Measurements from ENCODE around the gene MIEF2. TPM values are rescaled to one million over a fixed set of nuclear protein-coding genes. Genes with fewer than 3 reads are reported as not detected.

Gene MIEF2
- total and polyA plus RNA-seq, 2 donors (not counting 1 experiment from before 2014, with no cell fraction given), result 13.3 to 18.7 TPM

DNA sequence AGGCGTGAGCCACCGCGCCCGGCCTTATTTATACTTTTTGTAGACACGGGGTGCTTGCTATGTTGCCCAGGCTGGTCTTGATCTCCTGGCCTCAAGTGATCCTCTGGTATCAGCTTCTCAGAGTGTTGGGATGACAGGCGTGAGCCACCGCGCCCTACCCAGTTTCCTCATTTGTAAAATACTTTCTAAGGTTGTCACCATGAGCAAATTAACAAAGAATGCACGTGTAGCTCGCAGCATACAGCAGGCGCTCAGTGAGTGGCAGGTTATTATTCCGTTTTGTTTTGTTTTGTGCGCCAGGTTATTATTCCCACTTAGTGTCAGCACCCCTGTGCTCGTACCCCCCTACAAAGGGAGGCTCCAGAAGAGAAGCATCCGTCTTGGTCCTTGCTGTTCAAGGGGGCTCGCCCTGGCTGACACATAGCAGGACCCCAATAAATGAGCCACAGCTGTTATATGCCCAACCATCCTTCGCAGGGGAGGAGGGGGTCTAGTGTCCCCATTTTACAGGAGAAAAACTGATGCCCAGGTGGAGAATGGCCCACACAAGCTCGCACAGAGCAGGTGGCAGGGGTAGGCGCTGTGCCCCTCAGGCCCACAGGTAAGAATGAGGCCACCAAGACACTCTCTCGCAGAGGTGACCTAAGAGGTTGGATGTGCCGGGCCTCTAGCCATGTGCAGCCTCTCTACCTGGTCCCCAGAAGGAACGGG, 686 bp upstream of the MIEF2 start:
- Histone ChIP-seq H3K9ac (ENCODE audit: low read length) (peak overlapping the region; percentile 75), H3K79me2 (ENCODE audit: control insufficient read depth, insufficient read depth, low read length) (peaks cover 60% of the 10 kb centered on the region), H3K4me2 (replicated peaks; ENCODE audit: low read depth, low read length, poor library complexity, severe bottlenecking) (peak overlapping the region; percentile 83), H3K4me3 (ENCODE audit: control extremely low read depth in 1 of 5, extremely low read depth in 1 of 5, insufficient read depth in 1 of 5, low read depth in 2 of 5, low read length in 4 of 5) (peak overlapping the region in 4 of 5 experiments; percentile 75 to 88 (median 78)), H4K20me1 (ENCODE audit: control insufficient read depth, insufficient read depth, low read length, poor library complexity, severe bottlenecking) (peaks cover 36% of the 10 kb centered on the region), H3K9me3 (ENCODE audit: control extremely low read depth in 1 of 3, control insufficient read depth in 2 of 3, insufficient read depth in 1 of 3, low read length in 2 of 3) (no peaks in the 10 kb centered on the region), H3K4me1 (ENCODE audit: control insufficient read depth in 2 of 2, insufficient read depth in 2 of 2, low read length in 2 of 2) (peaks cover 28 to 43% of the 10 kb centered on the region in 2 donors), H3K27me3 (replicated peaks in 1 of 4; ENCODE audit: control extremely low read depth in 1 of 4, control insufficient read depth in 3 of 4, insufficient read depth in 4 of 4, low read length in 3 of 4) (no peaks in the 10 kb centered on the region), H3K27ac (ENCODE audit: low read length in 2 of 2) (peak overlapping the region; percentile 84 to 89), H3K36me3 (replicated peaks in 1 of 2; ENCODE audit: control extremely low read depth in 1 of 2, control insufficient read depth in 1 of 2, extremely low read depth in 1 of 2, insufficient read depth in 2 of 2, low read length in 1 of 2) (peaks cover 0 to 31% of the 10 kb centered on the region in 2 experiments), H2AFZ (ENCODE audit: insufficient read depth, low read depth, low read length, poor library complexity, severe bottlenecking) (peak overlapping the region; percentile 87)
- ATAC-seq (ENCODE audit: low read depth) (no peak), DNase-seq (no peak)
- TF ChIP-seq, protein P1, sequence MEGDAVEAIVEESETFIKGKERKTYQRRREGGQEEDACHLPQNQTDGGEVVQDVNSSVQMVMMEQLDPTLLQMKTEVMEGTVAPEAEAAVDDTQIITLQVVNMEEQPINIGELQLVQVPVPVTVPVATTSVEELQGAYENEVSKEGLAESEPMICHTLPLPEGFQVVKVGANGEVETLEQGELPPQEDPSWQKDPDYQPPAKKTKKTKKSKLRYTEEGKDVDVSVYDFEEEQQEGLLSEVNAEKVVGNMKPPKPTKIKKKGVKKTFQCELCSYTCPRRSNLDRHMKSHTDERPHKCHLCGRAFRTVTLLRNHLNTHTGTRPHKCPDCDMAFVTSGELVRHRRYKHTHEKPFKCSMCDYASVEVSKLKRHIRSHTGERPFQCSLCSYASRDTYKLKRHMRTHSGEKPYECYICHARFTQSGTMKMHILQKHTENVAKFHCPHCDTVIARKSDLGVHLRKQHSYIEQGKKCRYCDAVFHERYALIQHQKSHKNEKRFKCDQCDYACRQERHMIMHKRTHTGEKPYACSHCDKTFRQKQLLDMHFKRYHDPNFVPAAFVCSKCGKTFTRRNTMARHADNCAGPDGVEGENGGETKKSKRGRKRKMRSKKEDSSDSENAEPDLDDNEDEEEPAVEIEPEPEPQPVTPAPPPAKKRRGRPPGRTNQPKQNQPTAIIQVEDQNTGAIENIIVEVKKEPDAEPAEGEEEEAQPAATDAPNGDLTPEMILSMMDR (IDR thresholded peaks at IDR 0.05), result no peak
- TF ChIP-seq EZH2 (IDR thresholded peaks at IDR 0.05; ENCODE audit: borderline replicate concordance, insufficient read depth, low read depth, low read length, poor library complexity, severe bottlenecking), result no peak
- ChIA-PET POLR2A (interaction anchor here (0.7 to 1.0 kb wide), 3 partner anchors 34 to 55 kb away, joined by 3 to 4 read pairs (median 3); partner anchors contain the start of genes SMCR8 and TOP3A), CTCF (no interaction called here)
- intact Hi-C loops (cut with micrococcal nuclease), result loop anchor here (1.0 to 5.0 kb wide), 4 partner anchors 34 to 977 kb away; partner anchors contain the start of genes COPS3, LLGL1 and SMCR8
- Mint-ChIP-seq H3K27me3 (no peaks in the 10 kb centered on the region), H3K4me3 (peak overlapping the region; percentile 86), H3K9me3 (ENCODE audit: insufficient read depth) (no peaks in the 10 kb centered on the region), H3K27ac (peak overlapping the region; percentile 87), H3K4me1 (peaks cover 31% of the 10 kb centered on the region)
- 74% methylated on average over 20 of the region's 22 CpGs for WGBS (ENCODE audit: insufficient coverage)

DNA sequence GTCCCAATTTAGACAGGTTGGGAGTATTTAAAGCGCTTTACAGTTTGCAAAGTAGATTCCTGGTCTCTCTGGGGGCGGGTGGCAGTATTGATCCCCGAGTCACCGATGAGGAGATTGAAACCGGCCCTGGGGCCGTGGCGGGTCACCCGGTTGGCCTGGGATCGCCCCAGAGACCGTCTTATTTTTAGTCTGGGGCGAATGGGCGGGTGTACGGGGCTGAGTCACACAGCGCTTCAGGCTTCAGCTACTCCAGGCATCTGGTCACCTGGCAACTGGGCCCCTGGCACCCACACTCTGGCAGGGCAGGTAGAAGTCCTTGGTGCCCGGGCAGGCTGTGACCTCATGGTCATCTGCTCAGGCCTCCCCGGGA, 669 bp downstream of the MIEF2 start:
- no peaks in the 10 kb centered on the region for H3K9me3 ChIP-seq (ENCODE audit: control extremely low read depth in 1 of 3, control insufficient read depth in 2 of 3, insufficient read depth in 1 of 3, low read length in 2 of 3)
- peaks cover 28% of the 10 kb centered on the region for H3K4me1 Mint-ChIP-seq
- ATAC-seq (ENCODE audit: low read depth), result no peak
- H3K4me2 ChIP-seq (replicated peaks; ENCODE audit: low read depth, low read length, poor library complexity, severe bottlenecking), result peak overlapping the region; percentile 83
- peak overlapping the region; percentile 84 to 89 for H3K27ac ChIP-seq (ENCODE audit: low read length in 2 of 2)
- H3K27ac Mint-ChIP-seq, result peak overlapping the region; percentile 87
- H3K27me3 ChIP-seq (replicated peaks in 1 of 4; ENCODE audit: control extremely low read depth in 1 of 4, control insufficient read depth in 3 of 4, insufficient read depth in 4 of 4, low read length in 3 of 4), result no peaks in the 10 kb centered on the region
- ChIA-PET POLR2A (interaction anchor here (0.6 kb wide), 1 partner anchor 105 kb away, joined by 5 read pairs; no protein-coding TSS in a partner anchor), CTCF (interaction anchor here (1.2 kb wide), 1 partner anchor 13 kb away, joined by 6 read pairs; no protein-coding TSS in a partner anchor)
- 6% methylated on average over 16 of the region's 16 CpGs for WGBS (ENCODE audit: insufficient coverage)
- intact Hi-C loops (cut with micrococcal nuclease), result no loop called here
- H3K36me3 ChIP-seq (replicated peaks in 1 of 2; ENCODE audit: control extremely low read depth in 1 of 2, control insufficient read depth in 1 of 2, extremely low read depth in 1 of 2, insufficient read depth in 2 of 2, low read length in 1 of 2), result peaks cover 0 to 29% of the 10 kb centered on the region in 2 experiments
- no peaks in the 10 kb centered on the region for H3K27me3 Mint-ChIP-seq
- H3K4me3 ChIP-seq (ENCODE audit: control extremely low read depth in 1 of 5, extremely low read depth in 1 of 5, insufficient read depth in 1 of 5, low read depth in 2 of 5, low read length in 4 of 5), result peak overlapping the region; percentile 45 to 88 (median 77)
- H3K79me2 ChIP-seq (ENCODE audit: control insufficient read depth, insufficient read depth, low read length), result peaks cover 50% of the 10 kb centered on the region
- TF ChIP-seq, protein P1 (IDR thresholded peaks at IDR 0.05), result no peak
- TF ChIP-seq EZH2 (IDR thresholded peaks at IDR 0.05; ENCODE audit: borderline replicate concordance, insufficient read depth, low read depth, low read length, poor library complexity, severe bottlenecking), result no peak
- DNase-seq, result no peak
- peak overlapping the region; percentile 87 for H2AFZ ChIP-seq (ENCODE audit: insufficient read depth, low read depth, low read length, poor library complexity, severe bottlenecking)
- H3K4me3 Mint-ChIP-seq, result peak overlapping the region; percentile 86
- peaks cover 22% of the 10 kb centered on the region for H4K20me1 ChIP-seq (ENCODE audit: control insufficient read depth, insufficient read depth, low read length, poor library complexity, severe bottlenecking)
- peaks cover 28 to 43% of the 10 kb centered on the region in 2 donors for H3K4me1 ChIP-seq (ENCODE audit: control insufficient read depth in 2 of 2, insufficient read depth in 2 of 2, low read length in 2 of 2)
- H3K9ac ChIP-seq (ENCODE audit: low read length), result peak overlapping the region; percentile 75
- no peaks in the 10 kb centered on the region for H3K9me3 Mint-ChIP-seq (ENCODE audit: insufficient read depth)

Data from B cell (primary cell).